ENCODE results near the gene RPRML. TPM values are rescaled to one million over a fixed set of nuclear protein-coding genes. Genes with fewer than 3 reads are reported as not detected.

RPRML gene
- total and polyA plus RNA-seq, 3 experiments from 2014 or later: not detected

Other genes with a start within 250 kb of the RPRML start
- gene WNT3, start 160.6 kb downstream of the RPRML start, total RNA-seq: not detected
- not detected for gene WNT3, start 160.6 kb downstream of the RPRML start, polyA plus RNA-seq
- not detected for gene WNT9B, start 127.7 kb downstream of the RPRML start, total RNA-seq
- gene WNT9B, start 127.7 kb downstream of the RPRML start, polyA plus RNA-seq: not detected
- 10 to 100 TPM; 61.1 to 62.4 TPM for gene GOSR2, start 56.1 kb downstream of the RPRML start, total RNA-seq
- 50.6 TPM for gene GOSR2, start 56.1 kb downstream of the RPRML start, polyA plus RNA-seq
- gene CDC27, start 210.0 kb upstream of the RPRML start, total RNA-seq: 100 to 1,000 TPM; 113 to 116 TPM
- gene CDC27, start 210.0 kb upstream of the RPRML start, polyA plus RNA-seq: 96.2 TPM
- gene MYL4, start 230.1 kb upstream of the RPRML start, total RNA-seq: not detected
- gene MYL4, start 230.1 kb upstream of the RPRML start, polyA plus RNA-seq: not detected